ENCODE measurements around the gene TRIB2.

TRIB2 gene

DNA sequence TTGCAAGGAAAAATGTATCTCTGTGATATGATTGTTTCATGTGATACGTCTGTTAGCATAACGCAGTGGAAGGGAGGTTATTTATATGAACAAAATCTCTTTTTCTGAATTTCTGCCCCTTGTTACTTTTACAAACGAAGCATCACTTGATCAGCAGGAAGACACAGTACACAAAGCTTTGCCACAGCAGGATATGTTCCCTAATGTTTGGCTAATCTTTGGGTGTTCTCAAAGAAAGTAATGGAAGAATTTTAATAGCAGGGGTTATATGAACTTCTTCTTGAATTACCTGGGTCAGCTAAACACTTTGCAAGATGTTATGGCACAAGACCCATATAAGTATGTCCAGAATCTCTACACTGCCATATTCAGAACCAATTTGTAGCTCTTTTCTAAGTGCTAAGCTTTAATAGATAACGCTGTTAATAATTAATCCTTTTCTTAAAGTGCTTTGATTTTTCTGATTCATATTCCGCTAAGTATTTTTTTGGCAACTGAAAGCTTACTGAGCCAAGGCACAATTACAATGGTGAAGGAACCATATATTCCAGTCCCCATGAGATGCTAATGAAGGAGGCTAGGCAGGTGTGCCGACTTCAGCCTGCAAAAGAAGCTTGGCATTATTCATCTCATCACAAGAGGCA lies 33.2 kb upstream of the TRIB2 start:
- Histone ChIP-seq H3K36me3 (ENCODE audit: control insufficient read depth in 1 of 2, insufficient read depth in 2 of 2, low read length in 2 of 2) (peaks cover 0 to 6% of the 10 kb centered on the region in 2 donors), H3K4me3 (ENCODE audit: low read depth in 1 of 2, low read length in 2 of 2) (peak overlapping the region; percentile 23 to 40), H3K27ac (ENCODE audit: low read length) (no peak overlapping the region)

DNA sequence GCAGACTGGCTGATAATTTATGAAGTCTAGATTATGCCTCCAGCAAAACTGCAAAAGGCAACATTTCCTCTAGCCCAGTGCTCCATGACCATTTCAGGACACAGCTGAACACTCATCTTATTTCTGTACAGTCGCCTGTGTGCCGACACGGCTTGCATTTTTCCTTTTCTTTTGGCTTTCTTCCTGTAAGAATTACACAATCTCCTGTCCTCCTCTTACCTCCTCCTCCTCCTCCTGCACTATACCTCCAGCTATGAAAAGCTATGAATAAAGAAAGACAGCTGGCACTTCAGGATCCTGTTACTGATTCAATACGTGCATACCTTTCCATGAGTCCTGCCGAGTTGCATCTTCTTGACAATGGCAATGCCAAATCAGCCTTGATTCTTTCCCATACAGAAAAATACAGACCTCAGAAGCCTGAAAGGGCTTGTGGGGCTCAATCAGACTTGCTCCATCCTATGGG lies 32.2 kb upstream of the TRIB2 start:
- H3K36me3 ChIP-seq (ENCODE audit: control insufficient read depth in 1 of 2, insufficient read depth in 2 of 2, low read length in 2 of 2): peaks cover 0 to 6% of the 10 kb centered on the region in 2 donors
- H3K4me3 ChIP-seq (ENCODE audit: low read depth in 1 of 2, low read length in 2 of 2): peak overlapping the region in 1 of 2 donors; percentile 40
- H3K4me1 ChIP-seq (ENCODE audit: control insufficient read depth in 1 of 2, insufficient read depth in 2 of 2, low read length in 2 of 2): peaks cover 9 to 18% of the 10 kb centered on the region in 2 donors
- peak overlapping the region; percentile 28 for H3K27ac ChIP-seq (ENCODE audit: low read length)
- no peaks in the 10 kb centered on the region for H3K9me3 ChIP-seq (ENCODE audit: control insufficient read depth in 1 of 2, low read length in 2 of 2)
- H3K27me3 ChIP-seq (ENCODE audit: low read depth, low read length): no peaks in the 10 kb centered on the region

More for the DNA sequence above, 33.2 kb upstream of the TRIB2 start:
- no peaks in the 10 kb centered on the region for H3K27me3 ChIP-seq (ENCODE audit: low read depth, low read length)
- peaks cover 9 to 18% of the 10 kb centered on the region in 2 donors for H3K4me1 ChIP-seq (ENCODE audit: control insufficient read depth in 1 of 2, insufficient read depth in 2 of 2, low read length in 2 of 2)
- no peaks in the 10 kb centered on the region for H3K9me3 ChIP-seq (ENCODE audit: control insufficient read depth in 1 of 2, low read length in 2 of 2)

DNA sequence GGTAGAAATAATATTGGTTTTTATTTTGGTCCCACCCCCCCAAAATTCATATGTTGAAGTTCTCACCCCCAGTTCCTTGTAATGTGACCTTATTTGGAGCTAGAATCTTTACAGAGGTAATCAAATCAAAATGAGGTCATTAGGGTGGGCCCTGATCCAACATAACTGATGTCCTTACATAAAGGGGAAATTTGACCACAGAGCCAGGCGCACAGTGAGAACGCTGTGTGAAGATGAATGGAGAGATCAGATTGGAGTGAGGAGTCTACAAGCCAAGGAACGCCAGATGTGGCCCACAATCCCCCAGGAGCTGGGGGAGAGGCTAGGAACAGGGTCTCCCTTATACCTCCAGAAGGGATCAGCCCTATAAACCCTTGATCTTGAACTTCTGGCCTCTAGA lies 31.6 kb upstream of the TRIB2 start:
- H3K27ac ChIP-seq (ENCODE audit: low read length): no peak overlapping the region

DNA sequence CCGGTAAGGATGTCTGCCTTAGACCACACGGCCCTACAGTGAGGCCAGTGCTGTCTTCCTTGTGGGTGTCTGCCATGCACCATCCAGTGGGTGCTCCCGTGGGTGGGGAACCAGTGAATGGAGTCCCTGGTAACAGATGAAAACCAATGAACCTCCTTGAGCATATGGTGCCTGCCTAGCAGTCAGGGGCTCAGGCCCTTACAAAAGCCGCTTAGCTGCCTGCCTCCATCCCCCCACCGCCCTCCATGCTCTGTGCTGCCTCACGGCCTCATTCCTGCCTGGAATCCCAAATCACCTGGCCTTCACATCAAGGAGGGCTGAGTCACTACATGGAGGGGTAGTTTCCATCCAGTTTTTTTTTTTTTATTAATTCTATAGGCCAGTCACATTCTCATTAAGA lies 30.8 kb upstream of the TRIB2 start:
- H3K4me3 ChIP-seq (ENCODE audit: low read depth in 1 of 2, low read length in 2 of 2): no peak overlapping the region
- H3K27ac ChIP-seq (ENCODE audit: low read length): no peak overlapping the region
- H3K36me3 ChIP-seq (ENCODE audit: control insufficient read depth in 1 of 2, insufficient read depth in 2 of 2, low read length in 2 of 2): peaks cover 0 to under 1% of the 10 kb centered on the region in 2 donors
- no peaks in the 10 kb centered on the region for H3K9me3 ChIP-seq (ENCODE audit: control insufficient read depth in 1 of 2, low read length in 2 of 2)
- peaks cover 9 to 18% of the 10 kb centered on the region in 2 donors for H3K4me1 ChIP-seq (ENCODE audit: control insufficient read depth in 1 of 2, insufficient read depth in 2 of 2, low read length in 2 of 2)
- H3K27me3 ChIP-seq (ENCODE audit: low read depth, low read length): no peaks in the 10 kb centered on the region

More for the DNA sequence above, 31.6 kb upstream of the TRIB2 start:
- H3K4me3 ChIP-seq (ENCODE audit: low read depth in 1 of 2, low read length in 2 of 2): no peak overlapping the region
- H3K36me3 ChIP-seq (ENCODE audit: control insufficient read depth in 1 of 2, insufficient read depth in 2 of 2, low read length in 2 of 2): peaks cover 0 to 6% of the 10 kb centered on the region in 2 donors
- no peaks in the 10 kb centered on the region for H3K9me3 ChIP-seq (ENCODE audit: control insufficient read depth in 1 of 2, low read length in 2 of 2)
- no peaks in the 10 kb centered on the region for H3K27me3 ChIP-seq (ENCODE audit: low read depth, low read length)
- H3K4me1 ChIP-seq (ENCODE audit: control insufficient read depth in 1 of 2, insufficient read depth in 2 of 2, low read length in 2 of 2): peaks cover 9 to 18% of the 10 kb centered on the region in 2 donors

DNA sequence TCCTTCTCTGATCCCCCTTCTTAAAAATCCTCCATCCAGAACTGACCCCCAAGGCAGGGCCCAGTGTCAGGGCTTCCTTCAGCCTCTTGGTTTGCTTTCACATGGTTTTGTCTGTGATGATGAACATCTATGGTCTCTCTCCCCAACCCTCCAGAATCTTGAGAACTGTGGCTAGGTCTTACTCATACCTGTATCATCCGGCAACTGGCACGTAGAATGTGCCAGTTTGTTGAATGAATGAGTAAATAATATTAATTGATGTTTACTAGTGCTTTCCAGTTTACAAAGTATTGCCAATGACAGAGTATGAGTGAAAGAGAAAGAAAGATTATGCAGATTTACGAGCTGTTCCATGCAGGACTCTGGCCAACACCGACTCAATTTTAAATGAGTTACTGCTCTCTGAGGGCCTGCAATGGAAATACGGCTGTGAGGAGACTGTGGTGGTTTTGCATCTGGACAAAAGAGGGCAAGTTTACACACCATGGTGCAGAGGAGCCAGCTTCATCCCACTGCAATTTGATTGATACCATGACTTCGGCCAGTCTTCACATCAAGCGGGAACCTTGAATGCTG lies 29.9 kb upstream of the TRIB2 start:
- H3K36me3 ChIP-seq (ENCODE audit: control insufficient read depth in 1 of 2, insufficient read depth in 2 of 2, low read length in 2 of 2): no peaks in the 10 kb centered on the region
- H3K27ac ChIP-seq (ENCODE audit: low read length): no peak overlapping the region
- H3K27me3 ChIP-seq (ENCODE audit: low read depth, low read length): no peaks in the 10 kb centered on the region
- no peaks in the 10 kb centered on the region for H3K9me3 ChIP-seq (ENCODE audit: control insufficient read depth in 1 of 2, low read length in 2 of 2)
- H3K4me3 ChIP-seq (ENCODE audit: low read depth in 1 of 2, low read length in 2 of 2): no peak overlapping the region
- peaks cover 9 to 18% of the 10 kb centered on the region in 2 donors for H3K4me1 ChIP-seq (ENCODE audit: control insufficient read depth in 1 of 2, insufficient read depth in 2 of 2, low read length in 2 of 2)

DNA sequence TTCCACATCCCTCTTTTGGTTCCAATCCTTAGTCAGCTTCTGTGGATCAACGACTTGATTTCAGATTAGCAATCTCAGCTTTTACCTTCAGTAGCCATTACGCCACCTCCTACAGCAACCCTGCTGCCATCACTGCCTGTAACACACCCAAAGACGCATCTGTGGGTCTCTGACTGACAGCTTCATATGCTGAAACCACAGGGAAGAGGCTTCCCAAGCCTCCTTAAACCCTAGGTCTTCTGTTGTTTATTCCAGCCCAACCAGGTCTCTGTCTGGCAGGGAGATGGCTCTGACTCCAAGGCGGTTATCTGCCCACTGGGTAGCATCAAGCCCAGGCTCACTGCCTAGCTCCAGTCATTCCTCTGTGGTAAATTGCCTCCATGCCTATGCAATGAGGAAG lies 28.6 kb upstream of the TRIB2 start:
- no peak overlapping the region for H3K27ac ChIP-seq (ENCODE audit: low read length)
- H3K9me3 ChIP-seq (ENCODE audit: control insufficient read depth in 1 of 2, low read length in 2 of 2): no peaks in the 10 kb centered on the region
- H3K27me3 ChIP-seq (ENCODE audit: low read depth, low read length): no peaks in the 10 kb centered on the region
- no peak overlapping the region for H3K4me3 ChIP-seq (ENCODE audit: low read depth in 1 of 2, low read length in 2 of 2)
- no peaks in the 10 kb centered on the region for H3K36me3 ChIP-seq (ENCODE audit: control insufficient read depth in 1 of 2, insufficient read depth in 2 of 2, low read length in 2 of 2)
- peaks cover 9 to 18% of the 10 kb centered on the region in 2 donors for H3K4me1 ChIP-seq (ENCODE audit: control insufficient read depth in 1 of 2, insufficient read depth in 2 of 2, low read length in 2 of 2)

DNA sequence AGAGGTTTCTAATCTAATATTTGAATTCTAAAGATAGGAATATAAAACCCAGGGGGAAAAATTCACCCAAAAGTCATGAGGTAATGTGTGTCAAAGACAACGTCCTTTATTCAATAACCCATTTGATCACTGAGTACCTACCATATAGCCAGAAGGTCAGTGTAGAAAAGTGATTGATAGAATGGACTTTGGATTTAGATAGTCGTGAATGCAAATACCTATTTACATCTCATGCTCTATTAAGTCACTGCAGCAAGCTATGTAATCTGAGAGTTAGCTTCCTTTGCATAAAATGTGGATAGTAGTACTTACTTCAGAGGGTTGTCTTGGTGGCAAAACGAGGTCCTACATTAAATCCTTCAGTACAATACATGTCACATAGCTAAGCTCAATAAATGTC lies 27.8 kb upstream of the TRIB2 start:
- Histone ChIP-seq H3K36me3 (ENCODE audit: control insufficient read depth in 1 of 2, insufficient read depth in 2 of 2, low read length in 2 of 2) (no peaks in the 10 kb centered on the region), H3K4me1 (ENCODE audit: control insufficient read depth in 1 of 2, insufficient read depth in 2 of 2, low read length in 2 of 2) (peaks cover 7 to 16% of the 10 kb centered on the region in 2 donors), H3K27me3 (ENCODE audit: low read depth, low read length) (no peaks in the 10 kb centered on the region), H3K9me3 (ENCODE audit: control insufficient read depth in 1 of 2, low read length in 2 of 2) (no peaks in the 10 kb centered on the region), H3K4me3 (ENCODE audit: low read depth in 1 of 2, low read length in 2 of 2) (no peak overlapping the region), H3K27ac (ENCODE audit: low read length) (no peak overlapping the region)

DNA sequence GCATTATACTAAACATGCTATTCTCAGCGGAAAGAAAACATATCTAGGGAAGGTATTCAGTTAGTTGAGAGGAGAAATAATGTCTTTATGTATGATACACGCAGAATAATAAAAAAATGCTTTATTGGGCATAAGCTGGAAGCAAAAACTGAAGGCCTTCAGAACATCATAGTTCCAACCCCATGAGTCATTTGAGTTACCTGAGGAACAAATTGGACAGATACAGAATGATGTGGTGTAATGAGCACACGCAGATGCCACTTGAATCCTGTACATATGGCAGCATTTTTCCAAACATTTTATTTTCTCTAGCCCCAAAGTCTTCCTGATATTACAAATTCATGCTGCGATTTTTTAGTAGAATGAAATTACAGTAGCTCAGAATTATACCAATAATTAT lies 23.2 kb upstream of the TRIB2 start:
- Histone ChIP-seq H3K4me1 (ENCODE audit: control insufficient read depth in 1 of 2, insufficient read depth in 2 of 2, low read length in 2 of 2) (no peaks in the 10 kb centered on the region), H3K27ac (ENCODE audit: low read length) (no peak overlapping the region)

DNA sequence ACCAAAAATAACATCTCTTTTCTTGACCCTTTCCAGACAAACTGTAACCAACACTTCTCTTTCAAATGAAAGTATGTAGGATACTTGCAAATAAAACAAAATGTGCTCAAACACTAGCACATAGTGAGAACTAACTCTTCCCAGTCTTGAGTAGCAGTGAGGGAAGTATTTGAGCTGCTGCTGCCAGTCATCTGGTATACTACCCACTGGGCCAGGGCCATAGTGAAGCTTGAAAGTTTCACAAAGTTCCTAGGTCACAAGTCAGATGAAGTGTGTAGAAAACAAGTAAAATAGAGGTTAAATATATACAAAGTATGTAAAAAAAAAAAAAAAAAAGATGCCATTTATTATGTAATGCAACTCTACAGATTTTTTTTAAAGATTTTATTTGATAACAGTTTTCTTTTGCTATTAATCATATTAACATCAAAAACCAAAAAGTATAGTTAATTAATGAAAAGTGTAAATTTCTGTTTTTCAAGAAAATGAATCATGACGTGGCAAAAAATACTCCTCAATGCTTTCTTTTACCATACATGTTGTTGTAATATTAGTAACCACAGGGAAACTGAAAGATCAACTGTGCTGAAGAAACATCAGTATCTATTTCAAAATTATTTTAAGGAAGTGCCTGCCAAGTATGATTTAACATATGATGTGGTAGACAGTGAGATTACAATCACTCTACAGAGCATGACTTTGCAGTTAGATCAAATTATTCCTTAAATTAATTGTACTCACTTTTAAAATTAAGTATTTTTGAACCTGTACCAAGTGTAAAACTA lies 21.6 kb upstream of the TRIB2 start:
- H3K4me3 ChIP-seq (ENCODE audit: low read depth in 1 of 2, low read length in 2 of 2): no peak overlapping the region
- no peaks in the 10 kb centered on the region for H3K9me3 ChIP-seq (ENCODE audit: control insufficient read depth in 1 of 2, low read length in 2 of 2)
- no peaks in the 10 kb centered on the region for H3K36me3 ChIP-seq (ENCODE audit: control insufficient read depth in 1 of 2, insufficient read depth in 2 of 2, low read length in 2 of 2)

More for the DNA sequence above, 23.2 kb upstream of the TRIB2 start:
- H3K36me3 ChIP-seq (ENCODE audit: control insufficient read depth in 1 of 2, insufficient read depth in 2 of 2, low read length in 2 of 2): no peaks in the 10 kb centered on the region
- H3K4me3 ChIP-seq (ENCODE audit: low read depth in 1 of 2, low read length in 2 of 2): no peak overlapping the region
- no peaks in the 10 kb centered on the region for H3K9me3 ChIP-seq (ENCODE audit: control insufficient read depth in 1 of 2, low read length in 2 of 2)
- H3K27me3 ChIP-seq (ENCODE audit: low read depth, low read length): no peaks in the 10 kb centered on the region

DNA sequence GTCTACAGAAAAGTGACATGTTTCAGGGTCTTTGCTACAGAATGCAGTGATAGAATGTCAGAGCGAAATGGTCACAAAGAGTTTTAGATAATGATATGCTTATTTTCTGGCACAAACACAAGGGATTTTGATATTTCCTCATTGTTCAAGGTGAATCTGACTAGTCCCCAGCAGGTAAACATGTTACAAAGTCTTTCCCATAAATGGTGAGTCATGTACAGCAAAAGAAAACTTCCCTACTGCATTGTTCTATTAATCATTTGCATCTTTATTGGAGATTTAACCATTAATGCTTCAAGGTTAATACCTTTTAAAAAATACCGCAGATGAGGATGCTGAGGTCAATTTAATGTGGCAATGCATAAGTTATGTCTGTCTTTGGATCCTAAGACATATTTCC lies 19.1 kb upstream of the TRIB2 start:
- Histone ChIP-seq H3K4me3 (ENCODE audit: low read depth in 1 of 2, low read length in 2 of 2) (no peak overlapping the region), H3K27me3 (ENCODE audit: low read depth, low read length) (no peaks in the 10 kb centered on the region), H3K4me1 (ENCODE audit: control insufficient read depth in 1 of 2, insufficient read depth in 2 of 2, low read length in 2 of 2) (peaks cover 0 to 5% of the 10 kb centered on the region in 2 donors), H3K36me3 (ENCODE audit: control insufficient read depth in 1 of 2, insufficient read depth in 2 of 2, low read length in 2 of 2) (no peaks in the 10 kb centered on the region), H3K9me3 (ENCODE audit: control insufficient read depth in 1 of 2, low read length in 2 of 2) (no peaks in the 10 kb centered on the region), H3K27ac (ENCODE audit: low read length) (no peak overlapping the region)

More for the DNA sequence above, 21.6 kb upstream of the TRIB2 start:
- Histone ChIP-seq H3K4me1 (ENCODE audit: control insufficient read depth in 1 of 2, insufficient read depth in 2 of 2, low read length in 2 of 2) (no peaks in the 10 kb centered on the region), H3K27ac (ENCODE audit: low read length) (no peak overlapping the region), H3K27me3 (ENCODE audit: low read depth, low read length) (no peaks in the 10 kb centered on the region)

DNA sequence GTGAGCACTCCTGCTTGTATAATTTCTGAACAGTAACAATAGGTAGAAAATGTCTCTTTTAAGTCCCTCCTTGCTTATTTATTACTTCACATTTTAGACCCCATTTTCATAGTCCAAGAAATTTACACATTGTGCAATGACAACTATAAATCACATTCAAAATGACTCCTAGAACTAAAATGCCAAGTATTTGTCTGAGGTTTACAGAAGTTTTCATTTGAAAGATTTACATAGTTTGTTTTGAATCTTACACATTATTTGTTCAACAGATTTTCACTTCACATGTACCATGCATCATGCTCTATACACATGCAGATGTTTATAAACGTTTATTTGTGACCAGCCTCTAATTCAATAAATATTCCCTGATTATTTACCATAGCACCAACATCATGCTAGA lies 15.7 kb upstream of the TRIB2 start:
- Histone ChIP-seq H3K4me3 (ENCODE audit: low read depth in 1 of 2, low read length in 2 of 2) (no peak overlapping the region), H3K36me3 (ENCODE audit: control insufficient read depth in 1 of 2, insufficient read depth in 2 of 2, low read length in 2 of 2) (no peaks in the 10 kb centered on the region), H3K4me1 (ENCODE audit: control insufficient read depth in 1 of 2, insufficient read depth in 2 of 2, low read length in 2 of 2) (peaks cover 0 to 13% of the 10 kb centered on the region in 2 donors), H3K9me3 (ENCODE audit: control insufficient read depth in 1 of 2, low read length in 2 of 2) (no peaks in the 10 kb centered on the region), H3K27ac (ENCODE audit: low read length) (no peak overlapping the region), H3K27me3 (ENCODE audit: low read depth, low read length) (no peaks in the 10 kb centered on the region)

Measured in muscle layer of duodenum (tissue), 2 donors.